HCT116 (cell line): ENCODE data around the gene PGAP3. TPM values are rescaled to one million over a fixed set of nuclear protein-coding genes. Genes with fewer than 3 reads are reported as not detected.
A peak's percentile ranks its signal among the peaks of the same experiment; 100 is the strongest.

Experiments
- ATAC-seq: fragments of 200-7000 bp; cut with Tn5 transposase; 2 replicates; pipeline ENCODE4 v1.9.1; 2020; ENCODE audit warnings: mild to moderate bottlenecking, moderate library complexity
- BruUV-seq: library from RNA; stranded (reverse); fragments of 400-500 nt; replicated peaks from 2 replicates; lab custom pipeline; 2021; lab: Mats Ljungman, UMichigan
- CTCF ChIA-PET: fragments of 300-600 bp; sonication (Branson Sonifier 250); formaldehyde crosslinking; loops from one replicate; lab custom pipeline; 2021; ENCODE audit warnings: antibody characterized with exemption; lab: Charles Lee
- POLR2A ChIA-PET: fragments of 300-600, 350-600 bp; sonication (Branson Sonifier 250); formaldehyde crosslinking; loops from one replicate; lab custom pipeline; 2021; ENCODE audit warnings: antibody characterized with exemption; lab: Charles Lee
- RAD21 ChIA-PET, 2 experiments: fragments of 300-600 bp; sonication (Branson Sonifier 250); formaldehyde crosslinking; loops; one replicate each; lab custom pipeline; 2023; ENCODE audit warnings: low total read pairs in 2 of 2; ENCODE audit not compliant: uncharacterized antibody in 2 of 2, unreplicated experiment in 2 of 2, low non-redundant PET in 1 of 2; lab: Charles Lee
- DNase-seq: peaks from one replicate; pipeline ENCODE4 v3.0.0-alpha.2; 2010; ENCODE audit warnings: low read depth, low spot score
- H2AFZ ChIP-seq: fragments of 200-600 bp; shearing (Covaris generic), sonication (generic); 2 replicates; pipeline ENCODE4 v1.6.1; 2017; ENCODE audit warnings: low read depth, mixed run types, mixed read lengths, antibody characterized with exemption, low read length; ENCODE audit not compliant: poor library complexity, severe bottlenecking
- H3K27ac ChIP-seq: 2 replicates; pipeline ENCODE4 v1.5.1; 2012; ENCODE audit warnings: low read depth, low read length
- H3K27me3 ChIP-seq: fragments of 200-600 bp; sonication (generic); 2 replicates; pipeline ENCODE4 v1.6.1; 2016; ENCODE audit warnings: mixed run types, low read length, mixed read lengths; ENCODE audit not compliant: insufficient read depth
- H3K36me3 ChIP-seq, 2 experiments: fragments of 200-500 bp in 1 of 2; fragments of 200-600 bp in 1 of 2; sonication (Bioruptor generic) in 1 of 2; sonication (generic) in 1 of 2; 2 replicates each; pipeline versions ENCODE4 v1.5.1 to v1.6.1; 2014 to 2016; ENCODE audit warnings: low read length in 2 of 2, inconsistent platforms in 1 of 2, mixed read lengths in 1 of 2, mixed run types in 1 of 2; ENCODE audit not compliant: insufficient read depth in 2 of 2, control insufficient read depth in 1 of 2
- H3K4me1 ChIP-seq, 2 experiments: fragments of 200-600 bp in 1 of 2; sonication (generic) in 1 of 2; 2 replicates each; pipeline versions ENCODE4 v1.5.1 to v1.6.1; 2012 to 2017; ENCODE audit warnings: low read length in 2 of 2, inconsistent platforms in 1 of 2, mild to moderate bottlenecking in 1 of 2, mixed read lengths in 1 of 2, mixed run types in 1 of 2, moderate library complexity in 1 of 2; ENCODE audit not compliant: insufficient read depth in 2 of 2, control insufficient read depth in 1 of 2
- H3K4me2 ChIP-seq: fragments of 200-600 bp; sonication (generic); 2 replicates; pipeline ENCODE4 v1.6.1; 2017; ENCODE audit warnings: mixed run types, low read length, mixed read lengths
- H3K4me3 ChIP-seq, 2 experiments: fragments of 200-600 bp in 1 of 2; sonication (generic) in 1 of 2; replicated peaks in 1 of 2; 2 replicates each; pipeline ENCODE4 v1.5.1; 2011 to 2016; ENCODE audit warnings: low read length in 2 of 2, control low read depth in 1 of 2, low read depth in 1 of 2, mild to moderate bottlenecking in 1 of 2, mixed read lengths in 1 of 2, mixed run types in 1 of 2
- H3K79me2 ChIP-seq: fragments of 200-600 bp; sonication (generic); 2 replicates; pipeline ENCODE4 v1.6.1; 2017; ENCODE audit warnings: mild to moderate bottlenecking, mixed run types, low read length, moderate library complexity, mixed read lengths; ENCODE audit not compliant: insufficient read depth
- H3K9ac ChIP-seq: fragments of 200-600 bp; sonication (generic); 2 replicates; pipeline ENCODE4 v1.6.1; 2016; ENCODE audit warnings: low read length, mixed read lengths
- H3K9me2 ChIP-seq: fragments of 200-600 bp; sonication (generic), shearing (Covaris generic); 2 replicates; pipeline ENCODE4 v1.6.1; 2017; ENCODE audit warnings: mixed run types, mild to moderate bottlenecking, moderate library complexity; ENCODE audit not compliant: insufficient read depth
- H3K9me3 ChIP-seq, 2 experiments: fragments of 200-500 bp in 1 of 2; fragments of 200-600 bp in 1 of 2; sonication (Bioruptor generic) in 1 of 2; sonication (generic) in 1 of 2; 2 replicates each; pipeline ENCODE4 v1.6.1; 2014 to 2017; ENCODE audit warnings: low read length in 2 of 2, mixed read lengths in 2 of 2, inconsistent platforms in 1 of 2, low read depth in 1 of 2, mild to moderate bottlenecking in 1 of 2, mixed run types in 1 of 2, moderate library complexity in 1 of 2; ENCODE audit not compliant: control insufficient read depth in 1 of 2, insufficient read depth in 1 of 2
- H4K20me1 ChIP-seq: fragments of 200-600 bp; sonication (generic), shearing (Covaris generic); 2 replicates; pipeline ENCODE4 v1.6.1; 2017; ENCODE audit warnings: mixed run types, mild to moderate bottlenecking, moderate library complexity; ENCODE audit not compliant: insufficient read depth
- CTCF ChIP-seq, 3 experiments: fragments of 200-600 bp in 1 of 3; sonication (generic) in 1 of 3; IDR thresholded peaks in 2 of 3; conservative IDR thresholded peaks in 1 of 3; 2 replicates each; pipeline ENCODE4 v1.5.1; 2012 to 2017; ENCODE audit warnings: low read depth in 2 of 3, low read length in 2 of 3, antibody characterized with exemption in 1 of 3, borderline replicate concordance in 1 of 3, control low read depth in 1 of 3, mild to moderate bottlenecking in 1 of 3, mixed read lengths in 1 of 3, mixed run types in 1 of 3, moderate library complexity in 1 of 3; ENCODE audit not compliant: insufficient read depth in 1 of 3
- EZH2 ChIP-seq: fragments of 200-600 bp; sonication (generic); IDR thresholded peaks from 2 replicates; pipeline ENCODE4 v1.6.1; 2017; ENCODE audit warnings: antibody characterized with exemption, mixed run types
- FOSL1 ChIP-seq: IDR thresholded peaks from 2 replicates; pipeline ENCODE4 v1.6.1; 2012; ENCODE audit warnings: low read depth
- SIN3A ChIP-seq: IDR thresholded peaks from 2 replicates; pipeline ENCODE4 v1.6.1; 2012; ENCODE audit warnings: low read depth
- SP1 ChIP-seq: IDR thresholded peaks from 2 replicates; pipeline ENCODE4 v1.6.1; 2012; ENCODE audit warnings: low read depth
- TCF7L2 ChIP-seq: IDR thresholded peaks from 2 replicates; pipeline ENCODE4 v1.7.0; 2011; ENCODE audit warnings: borderline replicate concordance, inconsistent platforms; ENCODE audit not compliant: insufficient read depth, insufficient read length; ENCODE audit errors: extremely low read depth
- YY1 ChIP-seq: IDR thresholded peaks from 2 replicates; pipeline ENCODE4 v1.6.1; 2011; ENCODE audit warnings: low read length, low read depth, moderate library complexity, mild to moderate bottlenecking; ENCODE audit not compliant: insufficient replicate concordance; ENCODE audit errors: extremely low read depth
- intact Hi-C: fragments of 100-400 bp; cut with micrococcal nuclease; formaldehyde crosslinking; loops from 2 replicates; pipeline ENCODE4 v1.10.0; 2022
- total RNA-seq: library from RNA; stranded (reverse); gene quantifications from one replicate; pipeline ENCODE4 v1.2.1, GENCODE V29; 2021; ENCODE audit not compliant: unreplicated experiment
- TF ChIP-seq, protein P1 (sequence below): IDR thresholded peaks from 2 replicates; pipeline ENCODE4 v1.6.1; 2012

Gene PGAP3
- total RNA-seq, 1 experiment from 2014 or later = 15.2 TPM

DNA sequence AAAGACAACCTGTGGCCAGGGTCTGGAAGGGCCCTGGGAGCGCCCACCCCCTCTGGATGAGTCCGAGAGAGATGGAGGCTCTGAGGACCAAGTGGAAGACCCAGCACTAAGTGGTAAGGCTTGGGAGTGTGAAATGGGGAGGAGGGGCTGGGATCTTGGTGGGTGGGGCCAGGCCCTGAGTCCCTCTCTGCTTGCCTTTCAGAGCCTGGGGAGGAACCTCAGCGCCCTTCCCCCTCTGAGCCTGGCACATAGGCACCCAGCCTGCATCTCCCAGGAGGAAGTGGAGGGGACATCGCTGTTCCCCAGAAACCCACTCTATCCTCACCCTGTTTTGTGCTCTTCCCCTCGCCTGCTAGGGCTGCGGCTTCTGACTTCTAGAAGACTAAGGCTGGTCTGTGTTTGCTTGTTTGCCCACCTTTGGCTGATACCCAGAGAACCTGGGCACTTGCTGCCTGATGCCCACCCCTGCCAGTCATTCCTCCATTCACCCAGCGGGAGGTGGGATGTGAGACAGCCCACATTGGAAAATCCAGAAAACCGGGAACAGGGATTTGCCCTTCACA lies 52.2 kb downstream of the PGAP3 start:
- Histone ChIP-seq H3K79me2 (peaks cover 30% of the 10 kb centered on the region), H3K9ac (peak overlapping the region; percentile 90; the same call in 1 of the 2 replicates), H3K9me3 (no peaks in the 10 kb centered on the region), H3K4me2 (peak overlapping the region; percentile 94), H3K27me3 (no peaks in the 10 kb centered on the region), H3K4me3 (no peak overlapping the region; a peak in 1 of 4 replicates), H3K27ac (no peak overlapping the region), H3K4me1 (peaks cover 56 to 73% of the 10 kb centered on the region in 2 experiments), H3K9me2 (no peaks in the 10 kb centered on the region), H4K20me1 (no peaks in the 10 kb centered on the region), H3K36me3 (no peaks in the 10 kb centered on the region), H2AFZ (no peak overlapping the region)
- ChIA-PET POLR2A (no interaction called here), RAD21 (interaction anchor here (1.1 to 1.3 kb wide), 2 partner anchors 13 to 17 kb away, joined by 3 to 4 read pairs; no protein-coding TSS in a partner anchor), CTCF (interaction anchor here (1.8 to 8.3 kb wide), 3 partner anchors 13 to 18 kb away, joined by 8 to 157 read pairs (median 22); no protein-coding TSS in a partner anchor)
- TF ChIP-seq SP1 (no peak), EZH2 (no peak), YY1 (no peak), TCF7L2 (no peak), FOSL1 (no peak)
- TF ChIP-seq, protein P1, sequence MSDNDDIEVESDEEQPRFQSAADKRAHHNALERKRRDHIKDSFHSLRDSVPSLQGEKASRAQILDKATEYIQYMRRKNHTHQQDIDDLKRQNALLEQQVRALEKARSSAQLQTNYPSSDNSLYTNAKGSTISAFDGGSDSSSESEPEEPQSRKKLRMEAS = no peak
- intact Hi-C loops = loop anchor here (2.0 kb wide), 1 partner anchor 39 kb away; no protein-coding TSS in a partner anchor
- no TSS peak for BruUV-seq
- DNase-seq (no peak), ATAC-seq (no peak)

DNA sequence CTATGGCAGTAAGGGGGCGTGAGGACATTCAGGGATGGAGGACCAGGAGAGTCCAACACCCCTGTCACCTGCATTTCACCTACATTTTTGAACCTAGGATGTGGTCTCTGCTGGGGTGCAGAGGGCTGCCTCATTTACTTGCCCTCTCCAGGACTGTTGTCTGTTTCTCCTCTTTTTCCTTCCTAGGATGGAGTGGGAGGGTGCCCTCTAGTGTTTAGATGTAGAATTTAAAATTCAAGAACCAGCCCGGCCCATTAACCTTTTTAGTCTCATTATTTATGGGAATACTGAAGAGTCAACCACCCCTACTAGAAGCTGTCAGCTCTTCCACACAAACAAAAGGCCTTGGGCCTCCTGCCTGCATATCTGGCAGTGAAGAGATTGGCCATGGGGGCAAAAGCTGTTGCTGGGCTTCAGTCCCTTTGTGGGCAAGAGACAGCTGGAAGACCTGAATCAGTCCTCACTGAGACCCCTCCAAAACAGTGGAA lies 53.4 kb downstream of the PGAP3 start:
- ChIA-PET POLR2A (interaction anchor here (0.6 kb wide), 1 partner anchor 87 kb away, joined by 4 read pairs; no protein-coding TSS in a partner anchor), CTCF (interaction anchor here (1.0 to 8.3 kb wide), 5 partner anchors 9 to 38 kb away, joined by 3 to 157 read pairs (median 8); no protein-coding TSS in a partner anchor), RAD21 (interaction anchor here (1.1 to 2.2 kb wide), 4 partner anchors 11 to 16 kb away, joined by 3 to 12 read pairs (median 4); no protein-coding TSS in a partner anchor)
- no peak overlapping the region for H3K4me3 ChIP-seq
- H2AFZ ChIP-seq = no peak overlapping the region
- no peaks in the 10 kb centered on the region for H4K20me1 ChIP-seq
- no peaks in the 10 kb centered on the region for H3K9me2 ChIP-seq
- H3K79me2 ChIP-seq = peaks cover 23% of the 10 kb centered on the region
- no peaks in the 10 kb centered on the region for H3K27me3 ChIP-seq
- H3K36me3 ChIP-seq = no peaks in the 10 kb centered on the region
- no peak overlapping the region for H3K27ac ChIP-seq
- intact Hi-C loops = loop anchor here (2.0 kb wide), 1 partner anchor 40 kb away; no protein-coding TSS in a partner anchor
- no peak overlapping the region for H3K9ac ChIP-seq
- no peak for TF ChIP-seq SIN3A
- peak; percentile 64 to 97 (median 83); a peak in 5 of 6 replicates for TF ChIP-seq CTCF (IDR thresholded peaks at IDR 0.05 in 2 of 3, conservative IDR thresholded peaks at IDR 0.05 in 1 of 3; ENCODE audit: borderline replicate concordance in 1 of 3, insufficient read depth in 1 of 3, low read depth in 2 of 3, low read length in 2 of 3)
- no peak for ATAC-seq
- H3K4me1 ChIP-seq = peaks cover 60 to 78% of the 10 kb centered on the region in 2 experiments
- DNase-seq = no peak
- H3K4me2 ChIP-seq = peak overlapping the region; percentile 36; the same call in 1 of the 2 replicates
- BruUV-seq = no TSS peak
- H3K9me3 ChIP-seq = no peaks in the 10 kb centered on the region
